ENCODE data around the gene SMARCE1.
A peak's percentile ranks its signal among the peaks of the same experiment; 100 is the strongest.
"Not testable (repeated sequence)": the region's sequence is repeated elsewhere in the genome, so short reads cannot be mapped to it uniquely, and the experiment has no call there.

Gene SMARCE1

GRCh38 chr17:40608061-40608581, 39.5 kb downstream of the SMARCE1 start:
- no peak for DNase-seq

GRCh38 chr17:40607641-40608040, 40.0 kb downstream of the SMARCE1 start:
- DNase-seq = peak in 2 of 4 experiments; percentile 42 to 54

- no peak for DNase-seq
Observed at GRCh38 chr17:40606548-40607353, 40.9 kb downstream of the SMARCE1 start.

- peak; percentile 27 to 52 (median 40) for DNase-seq
Observed at GRCh38 chr17:40605306-40605705, 42.3 kb downstream of the SMARCE1 start.

GRCh38 chr17:40604327-40605080, 43.1 kb downstream of the SMARCE1 start:
- DNase-seq = no peak

GRCh38 chr17:40602445-40603443, 44.9 kb downstream of the SMARCE1 start:
- DNase-seq = peak; percentile 34 to 63 (median 52)

GRCh38 chr17:40600486-40601046, 47.1 kb downstream of the SMARCE1 start:
- DNase-seq = no peak

- DNase-seq = no peak
Observed at GRCh38 chr17:40599468-40599763, 48.2 kb downstream of the SMARCE1 start.

GRCh38 chr17:40598619-40599467, 48.8 kb downstream of the SMARCE1 start:
- peak; percentile 23 to 57 (median 33) for DNase-seq

- DNase-seq = no peak
Observed at GRCh38 chr17:40598301-40598618, 49.4 kb downstream of the SMARCE1 start.

GRCh38 chr17:40597556-40598300, 49.9 kb downstream of the SMARCE1 start:
- no peak for DNase-seq

- DNase-seq = no peak
Observed at GRCh38 chr17:40597156-40597555, 50.5 kb downstream of the SMARCE1 start.

GRCh38 chr17:40596261-40596919, 51.2 kb downstream of the SMARCE1 start:
- DNase-seq = no peak

- DNase-seq = no peak
Observed at GRCh38 chr17:40590742-40591141, 56.9 kb downstream of the SMARCE1 start.

- no peak for DNase-seq
Observed at GRCh38 chr17:40588552-40588951, 59.1 kb downstream of the SMARCE1 start.

GRCh38 chr17:40586264-40586663, 61.4 kb downstream of the SMARCE1 start:
- not testable (repeated sequence) for DNase-seq

GRCh38 chr17:40584950-40585349, 62.7 kb downstream of the SMARCE1 start:
- DNase-seq = not testable (repeated sequence)

- DNase-seq = peak in 2 of 4 experiments; percentile 63 to 68
Observed at GRCh38 chr17:40582328-40582901, 65.2 kb downstream of the SMARCE1 start.

- DNase-seq = no peak
Observed at GRCh38 chr17:40580140-40580539, 67.5 kb downstream of the SMARCE1 start.

GRCh38 chr17:40579471-40579870, 68.1 kb downstream of the SMARCE1 start:
- no peak for DNase-seq

All from activated CD4-positive, CD25-positive, alpha-beta regulatory T cell (primary cell).